Neural cell (in vitro differentiated cells): ENCODE measurements around the gene CABP4. TPM values are rescaled to one million over a fixed set of nuclear protein-coding genes. Genes with fewer than 3 reads are reported as not detected.

Experiments
- H2AFZ ChIP-seq: fragments of 200-600, 300-800 bp; sonication (generic), shearing (Covaris generic); 2 replicates; pipeline ENCODE4 v1.6.0; 2014; ENCODE audit warnings: low read depth, mild to moderate bottlenecking, antibody characterized with exemption, low read length, moderate library complexity
- H3F3A ChIP-seq: fragments of 200-600 bp; shearing (Covaris generic); 2 replicates; pipeline ENCODE4 v1.6.1; 2016; ENCODE audit warnings: mild to moderate bottlenecking, moderate library complexity, mixed read lengths, antibody characterized with exemption, low read length; ENCODE audit not compliant: insufficient read depth, poor library complexity, severe bottlenecking
- H3K27ac ChIP-seq: fragments of 200-600, 300-800 bp; sonication (generic), shearing (Covaris generic); 2 replicates; pipeline ENCODE4 v1.5.1; 2014; ENCODE audit warnings: mild to moderate bottlenecking, low read length, moderate library complexity
- H3K27me3 ChIP-seq: fragments of 300-800, 200-600 bp; sonication (generic), shearing (Covaris generic); 2 replicates; pipeline ENCODE4 v1.6.0; 2014; ENCODE audit warnings: mild to moderate bottlenecking, low read depth, low read length, moderate library complexity; ENCODE audit not compliant: insufficient read depth
- H3K36me3 ChIP-seq: fragments of 300-800, 200-600 bp; sonication (generic), shearing (Covaris generic); 2 replicates; pipeline ENCODE4 v1.5.1; 2014; ENCODE audit warnings: mild to moderate bottlenecking, antibody characterized with exemption, low read length, moderate library complexity; ENCODE audit not compliant: insufficient read depth
- H3K4me2 ChIP-seq: fragments of 300-800, 200-600 bp; sonication (generic), shearing (Covaris generic); 2 replicates; pipeline ENCODE4 v1.6.0; 2014; ENCODE audit warnings: mild to moderate bottlenecking, low read length
- H3K4me3 ChIP-seq: fragments of 300-800, 200-600 bp; sonication (generic), shearing (Covaris generic); 2 replicates; pipeline ENCODE4 v1.5.1; 2014; ENCODE audit warnings: mild to moderate bottlenecking, low read length, moderate library complexity
- H3K79me2 ChIP-seq: fragments of 200-600 bp; shearing (Covaris generic); replicated peaks from 2 replicates; pipeline ENCODE4 v1.6.0; 2014; ENCODE audit warnings: mild to moderate bottlenecking, low read length, moderate library complexity; ENCODE audit not compliant: insufficient read depth
- H3K9ac ChIP-seq: fragments of 300-800, 200-600 bp; sonication (generic), shearing (Covaris generic); 2 replicates; pipeline ENCODE4 v1.6.1; 2016; ENCODE audit warnings: mild to moderate bottlenecking, low read length, mixed read lengths
- H3K9me2 ChIP-seq: fragments of 200-600 bp; shearing (Covaris generic); 2 replicates; pipeline ENCODE4 v1.6.1; 2016; ENCODE audit warnings: mild to moderate bottlenecking, low read length, mixed read lengths; ENCODE audit not compliant: insufficient read depth
- H3K9me3 ChIP-seq: fragments of 200-600, 300-800 bp; sonication (generic), shearing (Covaris generic); 2 replicates; pipeline ENCODE4 v1.6.1; 2016; ENCODE audit warnings: mild to moderate bottlenecking, mixed run types, low read length, moderate library complexity, mixed read lengths
- H4K20me1 ChIP-seq: fragments of 200-600 bp; shearing (Covaris generic); 2 replicates; pipeline ENCODE4 v1.6.1; 2016; ENCODE audit warnings: mild to moderate bottlenecking, mixed run types; ENCODE audit not compliant: insufficient read depth
- CTCF ChIP-seq: fragments of 450-650 bp; IDR thresholded peaks from 2 replicates; pipeline ENCODE4 v1.5.1; 2014; ENCODE audit warnings: antibody characterized with exemption, mild to moderate bottlenecking, moderate library complexity; ENCODE audit not compliant: poor library complexity, severe bottlenecking
- EP300 ChIP-seq: fragments of 450-650 bp; conservative IDR thresholded peaks from 2 replicates; pipeline ENCODE4 v1.6.1; 2014; ENCODE audit warnings: antibody characterized with exemption, mild to moderate bottlenecking, moderate library complexity; ENCODE audit not compliant: poor library complexity, severe bottlenecking
- EZH2 ChIP-seq: fragments of 200-600, 300-800 bp; shearing (Covaris generic), sonication (generic); IDR thresholded peaks from 2 replicates; pipeline ENCODE4 v1.6.1; 2014; ENCODE audit warnings: antibody characterized with exemption, low read length, borderline replicate concordance, mild to moderate bottlenecking; ENCODE audit not compliant: insufficient read depth, poor library complexity, severe bottlenecking
- MXI1 ChIP-seq: fragments of 450-650 bp; conservative IDR thresholded peaks from 2 replicates; pipeline ENCODE4 v1.6.1; 2014; ENCODE audit warnings: antibody characterized with exemption, mild to moderate bottlenecking; ENCODE audit not compliant: poor library complexity, severe bottlenecking
- POLR2AphosphoS5 ChIP-seq: IDR thresholded peaks from 2 replicates; pipeline ENCODE4 v1.6.1; 2012
- RAD21 ChIP-seq: fragments of 450-650 bp; conservative IDR thresholded peaks from 2 replicates; pipeline ENCODE4 v1.6.1; 2014; ENCODE audit warnings: antibody characterized with exemption, mild to moderate bottlenecking, moderate library complexity
- REST ChIP-seq: IDR thresholded peaks from 2 replicates; pipeline ENCODE4 v1.6.1; 2012; ENCODE audit warnings: borderline replicate concordance
- SMC3 ChIP-seq: fragments of 450-650 bp; conservative IDR thresholded peaks from 2 replicates; pipeline ENCODE4 v1.6.1; 2014; ENCODE audit warnings: antibody characterized with exemption, mild to moderate bottlenecking, moderate library complexity; ENCODE audit not compliant: poor library complexity
- TAF1 ChIP-seq: IDR thresholded peaks from 2 replicates; pipeline ENCODE4 v1.6.1; 2012; ENCODE audit warnings: low read depth
- polyA plus RNA-seq: library from polyadenylated mRNA; depleted of rRNA; stranded (reverse); fragments of >200 nt; gene quantifications from 2 replicates; pipeline ENCODE4 v1.2.3, GENCODE V29; 2014

Gene CABP4
- polyA plus RNA-seq, 1 donor from 2014 or later = not detected

- no peaks in the 10 kb centered on the region for H3K36me3 ChIP-seq
- H3K27me3 ChIP-seq = peaks cover 23% of the 10 kb centered on the region
- no peak overlapping the region for H2AFZ ChIP-seq
- H4K20me1 ChIP-seq = no peaks in the 10 kb centered on the region
- H3K27ac ChIP-seq = no peak overlapping the region
- H3K4me3 ChIP-seq = no peak overlapping the region
- H3F3A ChIP-seq = no peaks in the 10 kb centered on the region
- H3K9me2 ChIP-seq = no peaks in the 10 kb centered on the region
- no peaks in the 10 kb centered on the region for H3K79me2 ChIP-seq
- H3K9me3 ChIP-seq = no peaks in the 10 kb centered on the region
- no peak for TF ChIP-seq SMC3
- no peak for TF ChIP-seq REST
- TF ChIP-seq EP300 = no peak
- TF ChIP-seq RAD21 = no peak
- TF ChIP-seq MXI1 = no peak
- no peak for TF ChIP-seq EZH2
- TF ChIP-seq CTCF = no peak
- TF ChIP-seq POLR2AphosphoS5 = no peak
- TF ChIP-seq TAF1 = no peak
- H3K4me2 ChIP-seq = no peak overlapping the region
- no peak overlapping the region for H3K9ac ChIP-seq
Observed at GRCh38 chr11:67416416-67417335, 38.5 kb upstream of the CABP4 start.

- Histone ChIP-seq H2AFZ (no peak overlapping the region), H3K4me2 (no peak overlapping the region), H3K36me3 (no peaks in the 10 kb centered on the region), H4K20me1 (no peaks in the 10 kb centered on the region), H3K4me3 (no peak overlapping the region), H3K9me2 (no peaks in the 10 kb centered on the region), H3K27me3 (peaks cover 23% of the 10 kb centered on the region), H3K9ac (no peak overlapping the region), H3F3A (no peaks in the 10 kb centered on the region), H3K9me3 (no peaks in the 10 kb centered on the region), H3K27ac (no peak overlapping the region), H3K79me2 (no peaks in the 10 kb centered on the region)
- no peak for TF ChIP-seq CTCF
- TF ChIP-seq POLR2AphosphoS5 = no peak
- no peak for TF ChIP-seq SMC3
Observed at GRCh38 chr11:67417425-67417824, 37.7 kb upstream of the CABP4 start.
